Endothelial cell of umbilical vein (primary cell): ENCODE data around the gene TACR1.

Source experiments
- EZH2 ChIP-seq: IDR thresholded peaks from 2 replicates; pipeline ENCODE4 v1.6.1; 2012; ENCODE audit warnings: borderline replicate concordance, low read depth, mild to moderate bottlenecking, moderate library complexity, low read length, inconsistent platforms; ENCODE audit not compliant: severe bottlenecking
- GATA2 ChIP-seq: IDR thresholded peaks from 2 replicates; pipeline ENCODE4 v1.7.0; 2011; ENCODE audit warnings: low read depth, mild to moderate bottlenecking, moderate library complexity, mixed read lengths, low read length; ENCODE audit not compliant: insufficient read length, insufficient read depth
- JUN ChIP-seq: IDR thresholded peaks from 2 replicates; pipeline ENCODE4 v1.6.1; 2011; ENCODE audit warnings: borderline replicate concordance, low read depth; ENCODE audit not compliant: insufficient read length, insufficient read depth
- POLR2A ChIP-seq: IDR thresholded peaks from 2 replicates; pipeline ENCODE4 v1.6.1; 2012; ENCODE audit warnings: low read depth, mild to moderate bottlenecking, control low read depth, low read length
- POLR2AphosphoS5 ChIP-seq: IDR thresholded peaks from 2 replicates; pipeline ENCODE4 v1.6.1; 2012; ENCODE audit warnings: low read depth, mild to moderate bottlenecking, control low read depth, low read length, moderate library complexity; ENCODE audit not compliant: insufficient read depth
- TF ChIP-seq, protein P1 (sequence below), 2 donors: IDR thresholded peaks; 1 replicate in 1 of 2; 2 replicates in 1 of 2; pipeline ENCODE4 v1.5.1; 2011; ENCODE audit warnings: low read length in 2 of 2, mild to moderate bottlenecking in 2 of 2, moderate library complexity in 2 of 2, control low read depth in 1 of 2, inconsistent platforms in 1 of 2, low read depth in 1 of 2; ENCODE audit not compliant: insufficient read depth in 1 of 2; ENCODE audit errors: extremely low read depth in 1 of 2
- TF ChIP-seq, protein P2 (sequence below): IDR thresholded peaks from 2 replicates; pipeline ENCODE4 v1.6.1; 2011; ENCODE audit not compliant: insufficient read depth, insufficient read length

DNA sequence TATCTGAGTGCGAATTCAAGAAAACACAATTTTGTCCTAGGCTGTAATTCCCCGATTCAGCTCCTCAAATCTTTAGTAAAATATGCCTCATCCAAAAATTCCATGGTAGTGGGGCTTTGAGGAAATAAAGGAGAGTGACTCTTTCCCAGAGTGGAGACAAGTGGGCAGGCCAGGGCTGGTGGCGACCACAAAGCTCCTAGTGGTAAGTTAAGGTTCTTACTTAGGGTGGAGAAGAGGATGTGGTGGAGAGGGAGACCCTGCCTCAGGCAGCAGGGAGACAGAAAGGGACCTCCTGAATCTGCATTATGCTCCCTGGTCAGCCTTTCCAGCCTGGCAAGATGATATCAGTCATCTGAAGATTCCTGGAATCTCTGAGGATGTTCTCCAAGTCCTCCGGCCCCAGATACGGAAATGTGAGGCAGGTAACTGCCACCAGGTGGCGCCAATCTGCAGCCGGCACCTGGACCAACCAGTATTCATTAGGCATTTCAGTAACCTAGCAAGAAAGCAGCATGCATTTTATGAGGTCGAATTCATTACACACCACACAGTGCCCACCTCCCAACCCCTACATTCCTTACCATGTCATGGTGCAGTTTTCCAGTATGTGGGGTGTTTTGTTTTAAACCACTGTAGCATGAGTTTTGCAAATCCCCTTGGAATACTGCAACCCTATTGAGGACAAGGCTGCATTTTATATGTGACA is 134.5 kb downstream of the TACR1 start:
- TF ChIP-seq POLR2A: no peak
- TF ChIP-seq, protein P1, sequence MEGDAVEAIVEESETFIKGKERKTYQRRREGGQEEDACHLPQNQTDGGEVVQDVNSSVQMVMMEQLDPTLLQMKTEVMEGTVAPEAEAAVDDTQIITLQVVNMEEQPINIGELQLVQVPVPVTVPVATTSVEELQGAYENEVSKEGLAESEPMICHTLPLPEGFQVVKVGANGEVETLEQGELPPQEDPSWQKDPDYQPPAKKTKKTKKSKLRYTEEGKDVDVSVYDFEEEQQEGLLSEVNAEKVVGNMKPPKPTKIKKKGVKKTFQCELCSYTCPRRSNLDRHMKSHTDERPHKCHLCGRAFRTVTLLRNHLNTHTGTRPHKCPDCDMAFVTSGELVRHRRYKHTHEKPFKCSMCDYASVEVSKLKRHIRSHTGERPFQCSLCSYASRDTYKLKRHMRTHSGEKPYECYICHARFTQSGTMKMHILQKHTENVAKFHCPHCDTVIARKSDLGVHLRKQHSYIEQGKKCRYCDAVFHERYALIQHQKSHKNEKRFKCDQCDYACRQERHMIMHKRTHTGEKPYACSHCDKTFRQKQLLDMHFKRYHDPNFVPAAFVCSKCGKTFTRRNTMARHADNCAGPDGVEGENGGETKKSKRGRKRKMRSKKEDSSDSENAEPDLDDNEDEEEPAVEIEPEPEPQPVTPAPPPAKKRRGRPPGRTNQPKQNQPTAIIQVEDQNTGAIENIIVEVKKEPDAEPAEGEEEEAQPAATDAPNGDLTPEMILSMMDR (IDR thresholded peaks at IDR 0.05; ENCODE audit: extremely low read depth in 1 of 2, insufficient read depth in 1 of 2, low read depth in 1 of 2, low read length in 2 of 2): peak; percentile 88 to 91
- no peak for TF ChIP-seq POLR2AphosphoS5
- TF ChIP-seq EZH2: no peak
- TF ChIP-seq, protein P2, sequence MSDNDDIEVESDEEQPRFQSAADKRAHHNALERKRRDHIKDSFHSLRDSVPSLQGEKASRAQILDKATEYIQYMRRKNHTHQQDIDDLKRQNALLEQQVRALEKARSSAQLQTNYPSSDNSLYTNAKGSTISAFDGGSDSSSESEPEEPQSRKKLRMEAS: no peak
- TF ChIP-seq GATA2: no peak
- TF ChIP-seq JUN: no peak
